ENCODE results near the gene LARP1B. TPM values are rescaled to one million over a fixed set of nuclear protein-coding genes. Genes with fewer than 3 reads are reported as not detected.
"Not testable (repeated sequence)": the region's sequence is repeated elsewhere in the genome, so short reads cannot be mapped to it uniquely, and the experiment has no call there.

Gene LARP1B
- total RNA-seq, 1 experiment from 2014 or later, result 42.9 TPM

DNA sequence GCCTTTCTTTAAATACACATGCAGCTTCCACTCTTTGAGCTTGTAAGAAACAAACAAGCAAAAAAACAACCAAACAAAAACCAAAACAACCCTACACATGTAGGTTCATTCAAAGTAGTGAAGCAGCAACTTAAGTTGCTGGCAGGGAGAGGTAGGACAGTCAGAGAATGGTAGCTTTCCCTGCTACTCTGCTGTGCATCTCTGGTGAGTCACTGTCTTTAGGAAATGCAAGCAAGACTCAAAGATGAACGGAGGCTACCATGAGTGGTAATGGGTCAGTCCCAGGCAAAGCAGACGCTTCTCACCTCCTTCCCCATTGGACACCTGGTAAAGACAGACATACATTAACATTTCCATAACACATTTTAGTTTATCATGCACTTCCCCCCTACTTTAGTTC, 183.3 kb downstream of the LARP1B start:
- no peak overlapping the region for H3K27ac Mint-ChIP-seq

DNA sequence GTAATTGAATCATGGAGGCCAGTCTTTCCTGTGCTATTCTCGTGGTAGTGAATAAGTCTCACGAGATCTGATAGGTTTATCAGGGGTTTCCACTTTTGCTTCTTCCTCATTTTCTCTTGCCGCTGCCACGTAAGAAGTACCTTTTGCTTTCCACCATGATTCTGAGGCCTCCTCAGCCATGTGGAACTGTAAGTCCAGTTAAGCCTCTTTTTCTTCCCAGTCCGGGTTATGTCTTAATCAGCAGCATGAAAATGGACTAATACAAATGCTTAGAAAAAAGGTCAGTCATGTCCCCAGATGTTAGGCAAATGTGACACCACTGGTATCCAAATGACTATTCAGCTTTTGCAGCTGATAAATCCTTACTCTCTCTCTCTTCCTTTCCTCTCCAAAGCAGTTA, 184.3 kb downstream of the LARP1B start:
- H3K9me3 Mint-ChIP-seq, result peaks cover 52 to 68% of the 10 kb centered on the region in 2 experiments
- not testable (repeated sequence) for H2BK5ac ChIP-seq (ENCODE audit: insufficient read length, low read length)

More for the DNA sequence above, 183.3 kb downstream of the LARP1B start:
- H3K23ac ChIP-seq (ENCODE audit: insufficient read length, low read depth, low read length), result no peak overlapping the region
- Mint-ChIP-seq H3K9me3 (peaks cover 43 to 61% of the 10 kb centered on the region in 2 experiments), H3K36me3 (ENCODE audit: insufficient read depth in 1 of 3, low read depth in 3 of 3) (peaks cover 14 to 40% (median 23%) of the 10 kb centered on the region in 3 experiments), H3K27me3 (ENCODE audit: low read depth) (no peaks in the 10 kb centered on the region; the same call in 1 of the 2 replicates), H3K4me3 (no peak overlapping the region), H3K4me1 (peaks cover 0 to 2% of the 10 kb centered on the region in 2 experiments; a peak in 2 of 4 replicates)
- no peak overlapping the region for H3K18ac ChIP-seq (ENCODE audit: insufficient read length, low read depth, low read length)
- H3K9ac ChIP-seq (ENCODE audit: extremely low read depth, insufficient read length, low read length), result no peak overlapping the region
- no peak overlapping the region for H2AFZ ChIP-seq (ENCODE audit: low read length)
- no peak overlapping the region for H3K4ac ChIP-seq (ENCODE audit: low read depth, low read length)
- H3K23me2 ChIP-seq (ENCODE audit: insufficient read length, low read depth, low read length, poor library complexity, severe bottlenecking), result no peaks in the 10 kb centered on the region
- no peaks in the 10 kb centered on the region for H3K27me3 ChIP-seq (ENCODE audit: insufficient read depth, low read length)
- no peak for DNase-seq
- no peak overlapping the region for H4K8ac ChIP-seq (replicated peaks; ENCODE audit: insufficient read length, low read depth, low read length)
- H3K4me2 ChIP-seq (ENCODE audit: insufficient read depth, insufficient read length, low read length), result no peak overlapping the region
- peaks cover 14% of the 10 kb centered on the region for H3K9me3 ChIP-seq (ENCODE audit: control insufficient read depth, low read depth, low read length)
- H2BK5ac ChIP-seq (ENCODE audit: insufficient read length, low read length), result no peak overlapping the region
- no peak overlapping the region for H4K91ac ChIP-seq (ENCODE audit: insufficient read length, low read depth, low read length)
- H3K4me1 ChIP-seq (ENCODE audit: insufficient read depth, low read length), result no peaks in the 10 kb centered on the region
- H2AK5ac ChIP-seq (ENCODE audit: insufficient read length, low read length), result no peak overlapping the region
- no peak overlapping the region for H2BK15ac ChIP-seq (ENCODE audit: low read depth, low read length)
- H2BK120ac ChIP-seq (ENCODE audit: low read depth, low read length, poor library complexity, severe bottlenecking), result no peak overlapping the region
- no peak overlapping the region for H3K56ac ChIP-seq (ENCODE audit: insufficient read length, low read depth, low read length)
- TF ChIP-seq, protein P1, sequence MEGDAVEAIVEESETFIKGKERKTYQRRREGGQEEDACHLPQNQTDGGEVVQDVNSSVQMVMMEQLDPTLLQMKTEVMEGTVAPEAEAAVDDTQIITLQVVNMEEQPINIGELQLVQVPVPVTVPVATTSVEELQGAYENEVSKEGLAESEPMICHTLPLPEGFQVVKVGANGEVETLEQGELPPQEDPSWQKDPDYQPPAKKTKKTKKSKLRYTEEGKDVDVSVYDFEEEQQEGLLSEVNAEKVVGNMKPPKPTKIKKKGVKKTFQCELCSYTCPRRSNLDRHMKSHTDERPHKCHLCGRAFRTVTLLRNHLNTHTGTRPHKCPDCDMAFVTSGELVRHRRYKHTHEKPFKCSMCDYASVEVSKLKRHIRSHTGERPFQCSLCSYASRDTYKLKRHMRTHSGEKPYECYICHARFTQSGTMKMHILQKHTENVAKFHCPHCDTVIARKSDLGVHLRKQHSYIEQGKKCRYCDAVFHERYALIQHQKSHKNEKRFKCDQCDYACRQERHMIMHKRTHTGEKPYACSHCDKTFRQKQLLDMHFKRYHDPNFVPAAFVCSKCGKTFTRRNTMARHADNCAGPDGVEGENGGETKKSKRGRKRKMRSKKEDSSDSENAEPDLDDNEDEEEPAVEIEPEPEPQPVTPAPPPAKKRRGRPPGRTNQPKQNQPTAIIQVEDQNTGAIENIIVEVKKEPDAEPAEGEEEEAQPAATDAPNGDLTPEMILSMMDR (conservative IDR thresholded peaks at IDR 0.05), result no peak
- WGBS (ENCODE audit: extremely low coverage, insufficient read length, low lambda C conversion rate), result no CpG with 5 or more reads among the region's 2 CpGs
- H3K79me1 ChIP-seq (ENCODE audit: insufficient read depth, low read depth, low read length, poor library complexity, severe bottlenecking), result no peaks in the 10 kb centered on the region
- H3T11ph ChIP-seq (ENCODE audit: low read length), result no peak overlapping the region
- no peak overlapping the region for H4K5ac ChIP-seq (ENCODE audit: insufficient read length, low read depth, low read length)
- no peak overlapping the region for H2BK12ac ChIP-seq (ENCODE audit: insufficient read length, low read depth, low read length)
- no peak overlapping the region for H3K14ac ChIP-seq (ENCODE audit: insufficient read depth, low read length)
- no peak overlapping the region for H2BK20ac ChIP-seq (ENCODE audit: low read depth, low read length, poor library complexity, severe bottlenecking)
- no peaks in the 10 kb centered on the region for H3K79me2 ChIP-seq (ENCODE audit: insufficient read depth, low read length)
- no peak overlapping the region for H3K27ac ChIP-seq (ENCODE audit: insufficient read length, low read depth, low read length)
- H4K20me1 ChIP-seq (ENCODE audit: control insufficient read depth, insufficient read depth, insufficient read length), result no peaks in the 10 kb centered on the region

More for the DNA sequence above, 184.3 kb downstream of the LARP1B start:
- peaks cover 16 to 48% (median 28%) of the 10 kb centered on the region in 3 experiments for H3K36me3 Mint-ChIP-seq (ENCODE audit: insufficient read depth in 1 of 3, low read depth in 3 of 3)
- H3K56ac ChIP-seq (ENCODE audit: insufficient read length, low read depth, low read length); H3K4me1 ChIP-seq (ENCODE audit: insufficient read depth, low read length); H3K4me2 ChIP-seq (ENCODE audit: insufficient read depth, insufficient read length, low read length); H2BK20ac ChIP-seq (ENCODE audit: low read depth, low read length, poor library complexity, severe bottlenecking); H4K8ac ChIP-seq (replicated peaks; ENCODE audit: insufficient read length, low read depth, low read length); H4K5ac ChIP-seq (ENCODE audit: insufficient read length, low read depth, low read length); H2BK12ac ChIP-seq (ENCODE audit: insufficient read length, low read depth, low read length); H3K79me1 ChIP-seq (ENCODE audit: insufficient read depth, low read depth, low read length, poor library complexity, severe bottlenecking); H3K18ac ChIP-seq (ENCODE audit: insufficient read length, low read depth, low read length); H3K27ac ChIP-seq (ENCODE audit: insufficient read length, low read depth, low read length); DNase-seq; H3K4me3 Mint-ChIP-seq; H3T11ph ChIP-seq (ENCODE audit: low read length); H3K23me2 ChIP-seq (ENCODE audit: insufficient read length, low read depth, low read length, poor library complexity, severe bottlenecking); H3K23ac ChIP-seq (ENCODE audit: insufficient read length, low read depth, low read length); H3K27me3 ChIP-seq (ENCODE audit: insufficient read depth, low read length); H3K4me1 Mint-ChIP-seq; H4K91ac ChIP-seq (ENCODE audit: insufficient read length, low read depth, low read length); H2AK5ac ChIP-seq (ENCODE audit: insufficient read length, low read length); H3K4ac ChIP-seq (ENCODE audit: low read depth, low read length); H2AFZ ChIP-seq (ENCODE audit: low read length); H3K27ac Mint-ChIP-seq; H2BK120ac ChIP-seq (ENCODE audit: low read depth, low read length, poor library complexity, severe bottlenecking); H3K9ac ChIP-seq (ENCODE audit: extremely low read depth, insufficient read length, low read length); H3K27me3 Mint-ChIP-seq (ENCODE audit: low read depth); H4K20me1 ChIP-seq (ENCODE audit: control insufficient read depth, insufficient read depth, insufficient read length); H3K14ac ChIP-seq (ENCODE audit: insufficient read depth, low read length); H2BK15ac ChIP-seq (ENCODE audit: low read depth, low read length); H3K79me2 ChIP-seq (ENCODE audit: insufficient read depth, low read length): not testable (repeated sequence)
- no CpG with 5 or more reads among the region's 5 CpGs for WGBS (ENCODE audit: extremely low coverage, insufficient read length, low lambda C conversion rate)
- H3K9me3 ChIP-seq (ENCODE audit: control insufficient read depth, low read depth, low read length), result peaks cover 16% of the 10 kb centered on the region

Measured in H9 (cell line).